ENCODE data around the gene DPM2.
A peak's percentile ranks its signal among the peaks of the same experiment; 100 is the strongest.

DPM2 gene

DNA sequence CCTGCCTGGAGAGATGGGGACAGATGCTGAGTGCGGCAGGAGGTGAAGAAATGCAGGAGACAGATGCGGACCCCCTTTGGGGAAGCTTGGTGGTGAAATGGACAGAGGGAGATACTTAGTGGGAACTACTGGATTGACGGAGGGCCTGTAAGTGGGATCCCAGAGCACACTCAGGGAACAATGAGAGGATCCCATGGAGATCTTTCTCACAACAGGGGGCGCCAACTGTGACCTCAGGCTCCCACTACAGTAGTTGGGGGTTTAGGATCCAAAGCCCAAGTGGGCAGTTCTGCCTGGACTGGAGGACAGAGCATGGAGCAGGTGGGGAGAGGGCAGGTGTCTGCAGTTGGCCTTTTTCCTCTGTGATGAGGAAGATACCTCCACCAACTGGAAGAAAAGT, 3.4 kb downstream of the DPM2 start:
- no peak for DNase-seq

DNA sequence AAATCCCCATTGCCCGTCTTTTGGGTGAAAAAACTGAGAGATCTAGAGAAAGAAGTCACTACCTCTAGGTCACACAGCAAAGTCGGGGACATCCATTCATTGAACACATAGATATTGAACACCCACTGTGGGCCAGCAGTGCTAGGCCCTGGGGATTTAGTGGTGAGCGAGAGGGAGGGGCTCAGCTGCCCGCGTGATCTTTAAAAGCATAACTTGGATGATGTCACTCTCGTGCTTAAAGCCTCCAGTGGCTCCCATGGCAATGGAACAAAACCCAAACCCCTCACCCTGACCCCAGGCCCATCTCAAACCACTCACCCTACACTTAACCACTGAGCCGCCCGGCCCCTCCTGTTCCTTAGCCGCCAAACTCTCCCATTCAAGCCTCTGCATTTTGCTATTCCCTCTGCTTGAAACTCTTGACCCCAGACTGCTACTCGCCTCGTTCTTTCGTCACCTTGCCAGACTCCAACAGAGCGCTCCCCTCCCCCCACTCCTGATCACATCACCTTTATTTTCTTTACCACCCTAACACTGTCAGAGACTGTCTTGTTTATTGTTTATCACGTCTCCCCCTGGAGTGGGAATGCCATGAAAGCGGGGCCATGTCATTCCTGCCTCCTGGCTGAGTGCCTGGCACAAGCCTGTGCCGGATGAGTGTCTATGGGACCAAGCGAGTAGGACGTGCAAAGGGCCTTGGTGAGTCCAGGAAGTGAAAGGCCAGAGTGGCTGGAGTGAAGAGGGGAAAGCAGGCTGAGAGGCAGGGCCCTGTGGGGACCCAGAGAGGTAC, 6.4 kb downstream of the DPM2 start:
- no peak for DNase-seq

DNA sequence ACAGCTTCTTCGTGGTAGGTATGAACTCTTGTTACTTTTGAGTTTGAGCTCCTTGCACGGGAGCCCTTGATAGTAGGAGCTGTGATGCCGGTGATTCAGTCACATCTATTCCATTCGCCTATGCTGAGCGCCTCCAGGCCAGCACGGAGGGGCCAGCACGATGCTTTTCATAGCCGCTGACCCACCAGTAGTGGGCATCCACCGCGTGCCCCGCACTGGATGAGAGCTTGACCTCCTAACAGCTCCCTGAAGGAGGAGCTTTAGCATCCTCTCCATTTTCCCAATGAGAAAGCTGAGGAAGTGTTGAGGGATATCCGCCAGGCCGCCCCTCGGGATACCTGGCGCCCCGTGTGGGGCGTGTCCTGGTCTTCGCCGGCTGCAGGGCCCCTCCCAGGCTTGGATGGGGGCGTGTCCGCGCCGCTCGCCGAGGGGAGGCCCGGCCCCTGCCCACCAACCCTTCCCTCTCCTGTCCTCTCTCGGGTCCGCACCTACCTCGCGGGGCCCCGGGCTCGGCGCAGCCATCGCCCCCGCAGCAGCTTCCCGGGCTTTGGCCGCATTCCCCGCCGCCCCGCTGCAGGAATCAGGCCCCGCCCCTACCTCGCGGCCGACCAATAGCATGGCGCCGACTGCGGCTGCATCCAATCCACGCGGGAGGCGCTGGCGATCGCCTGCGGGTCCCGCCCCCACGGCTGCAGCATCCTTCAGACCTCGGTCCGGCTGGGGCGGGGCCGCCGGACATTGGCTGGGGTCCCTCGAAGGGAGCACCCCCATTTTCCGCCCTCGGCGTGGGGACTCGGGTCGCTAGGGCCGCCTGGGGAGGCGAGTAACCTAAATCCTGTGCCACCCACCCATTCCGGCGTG, 7.2 kb downstream of the DPM2 start, which contains the start of gene PIP5KL1:
Gene PIP5KL1 (minus strand): TSS at position 547 of the 861 bp plus-strand sequence. CDS start 25 bp downstream, at position 522.
- DNase-seq, result peak; percentile 67

DNA sequence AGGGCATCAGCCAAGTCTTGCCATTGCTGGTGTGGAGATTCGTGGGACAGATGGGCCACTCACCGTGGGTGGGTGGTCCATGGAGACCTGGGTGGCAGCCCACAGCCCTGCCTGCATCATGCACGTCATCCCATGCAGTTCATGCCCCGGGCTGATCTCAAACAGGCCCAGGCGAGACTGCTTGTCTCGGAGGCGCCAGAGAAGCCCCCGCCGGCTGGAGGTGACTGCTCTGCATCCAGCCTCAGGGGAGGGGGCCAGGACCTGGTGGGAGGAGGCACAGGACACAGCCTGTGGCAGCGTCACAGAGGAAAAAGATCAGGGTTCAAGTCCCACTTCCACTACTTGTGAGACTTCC, 8.1 kb downstream of the DPM2 start:
- DNase-seq, result no peak

DNA sequence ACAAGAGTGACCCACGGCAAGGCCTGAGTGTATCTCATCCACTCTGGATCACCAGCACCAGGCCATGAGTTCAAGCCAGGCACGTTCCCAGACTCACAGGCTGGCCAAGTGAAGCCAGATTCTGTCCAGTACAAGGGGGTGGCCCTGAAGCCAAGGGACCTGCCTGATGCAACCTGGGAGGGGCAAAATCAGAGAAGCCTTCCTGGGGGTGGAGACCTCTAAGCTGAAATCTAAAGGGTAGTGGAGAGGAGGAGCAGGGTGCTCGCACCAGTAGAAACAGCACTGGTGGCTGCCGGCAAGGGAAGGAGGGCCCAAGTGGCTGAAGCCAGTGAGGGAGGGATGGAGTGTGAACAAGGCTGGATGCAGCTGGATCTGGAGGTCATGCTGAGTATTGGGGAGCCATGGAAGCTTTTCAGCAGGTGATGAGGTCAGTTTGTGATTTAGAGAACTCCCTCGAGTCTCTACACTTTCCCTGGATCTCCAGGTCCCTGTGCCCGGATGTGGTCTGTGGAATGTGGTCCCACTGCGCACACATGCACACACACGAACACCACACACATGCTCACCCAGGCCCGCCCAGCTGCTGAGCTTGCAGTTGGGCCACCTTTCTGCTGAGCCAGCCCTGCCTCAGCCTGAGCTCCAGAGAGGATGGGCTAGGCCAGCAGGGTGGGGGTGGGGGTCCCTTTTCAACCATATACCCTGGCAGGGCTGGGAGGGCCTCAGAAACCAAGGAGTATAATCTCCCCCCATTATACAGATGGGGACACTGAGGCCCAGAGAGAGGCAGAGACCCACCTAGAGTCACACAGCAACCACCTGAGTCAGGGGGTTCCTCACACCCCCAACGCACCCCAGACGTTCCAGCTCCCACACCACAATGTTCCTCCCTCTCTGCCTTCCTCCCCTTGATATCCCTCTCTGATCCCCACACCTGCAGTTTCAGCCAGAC, 8.7 kb downstream of the DPM2 start:
- DNase-seq, result no peak

DNA sequence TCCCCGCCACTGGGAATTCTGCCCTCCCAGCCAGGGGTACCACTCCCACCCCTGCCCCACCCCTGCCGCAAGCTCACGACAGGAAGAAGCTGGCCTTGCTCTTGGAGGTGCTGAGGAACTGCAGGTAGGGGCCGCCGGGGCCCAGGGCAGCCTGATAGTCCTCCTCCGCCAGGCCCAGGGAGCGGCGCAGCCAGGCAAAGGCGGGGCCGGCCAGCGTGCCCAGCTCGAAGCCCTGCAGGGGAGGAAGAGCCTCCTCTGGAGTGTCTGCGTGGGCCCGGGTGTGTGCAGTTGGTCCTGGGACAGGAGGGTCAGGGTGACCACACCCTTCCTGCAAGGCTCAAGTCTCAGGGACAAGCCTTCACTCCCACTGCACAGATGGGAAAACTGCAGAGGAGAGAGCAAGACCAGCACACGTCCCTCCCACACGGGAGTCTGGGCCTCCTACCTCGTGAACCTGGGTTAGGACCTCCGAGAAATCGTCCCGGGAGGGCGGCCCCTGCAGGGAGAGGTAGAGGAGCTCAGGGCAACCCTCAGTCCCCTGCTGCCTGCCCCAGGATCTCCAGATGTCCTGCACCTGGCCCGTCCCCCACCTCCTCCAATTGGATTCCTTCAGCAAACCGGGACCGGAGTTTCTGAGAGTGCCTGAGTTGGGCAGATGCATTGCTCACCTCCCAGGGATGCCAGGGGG, 9.5 kb downstream of the DPM2 start:
- no peak for DNase-seq

DNA sequence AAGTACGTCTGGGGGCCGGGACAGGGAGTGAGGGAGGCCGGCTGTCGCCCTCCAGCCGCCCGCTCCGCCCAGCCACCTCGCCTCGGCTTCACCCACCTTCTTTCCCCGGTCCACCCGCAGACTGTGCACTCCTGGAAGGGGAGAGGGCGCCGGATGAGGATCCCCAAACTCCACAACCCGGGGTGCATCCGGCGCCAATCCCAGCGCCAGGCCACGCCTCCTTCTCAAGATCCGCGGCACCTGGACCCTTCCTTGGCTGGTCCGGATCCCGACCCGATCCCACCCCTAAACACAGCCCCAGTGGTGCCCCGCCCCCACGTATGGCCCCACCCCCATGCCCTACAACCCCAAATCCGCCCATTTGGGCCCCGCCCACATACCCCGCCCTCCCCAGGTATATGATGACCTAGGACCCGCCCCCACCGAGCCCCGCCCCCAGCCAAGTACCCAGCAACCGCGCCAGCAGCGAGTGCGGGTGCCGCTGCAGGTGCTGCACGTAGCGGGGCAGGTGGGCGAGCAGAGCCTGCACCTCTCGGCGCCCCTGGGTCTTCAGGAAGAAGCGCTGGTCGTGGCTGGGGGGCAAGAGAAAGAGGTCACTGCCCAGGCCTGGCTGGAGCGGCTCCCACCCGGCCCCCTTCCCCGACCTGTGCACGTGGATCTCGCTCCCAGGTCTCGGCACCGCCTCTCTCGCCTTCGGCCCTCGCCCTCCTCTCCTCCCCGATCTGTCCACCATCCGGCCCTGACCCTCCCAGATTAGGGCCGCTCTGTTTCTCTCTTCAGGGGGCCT, 10.3 kb downstream of the DPM2 start:
- peak; percentile 73 for DNase-seq

DNA sequence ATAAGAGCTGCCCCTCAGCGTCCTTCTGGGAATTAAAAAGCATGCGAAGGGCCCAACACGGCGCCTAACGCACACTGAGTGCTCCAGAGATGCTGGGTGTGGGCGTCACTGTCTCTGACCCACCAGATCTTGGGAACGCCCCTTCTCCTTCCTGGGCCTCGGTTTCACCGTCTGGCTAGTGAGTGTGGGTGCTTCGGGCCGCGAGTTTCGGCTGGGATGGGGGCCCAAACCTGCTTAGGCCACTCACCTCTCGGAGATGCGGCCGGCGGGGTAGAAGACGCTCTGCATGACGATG, 10.8 kb downstream of the DPM2 start:
- DNase-seq, result no peak

DNA sequence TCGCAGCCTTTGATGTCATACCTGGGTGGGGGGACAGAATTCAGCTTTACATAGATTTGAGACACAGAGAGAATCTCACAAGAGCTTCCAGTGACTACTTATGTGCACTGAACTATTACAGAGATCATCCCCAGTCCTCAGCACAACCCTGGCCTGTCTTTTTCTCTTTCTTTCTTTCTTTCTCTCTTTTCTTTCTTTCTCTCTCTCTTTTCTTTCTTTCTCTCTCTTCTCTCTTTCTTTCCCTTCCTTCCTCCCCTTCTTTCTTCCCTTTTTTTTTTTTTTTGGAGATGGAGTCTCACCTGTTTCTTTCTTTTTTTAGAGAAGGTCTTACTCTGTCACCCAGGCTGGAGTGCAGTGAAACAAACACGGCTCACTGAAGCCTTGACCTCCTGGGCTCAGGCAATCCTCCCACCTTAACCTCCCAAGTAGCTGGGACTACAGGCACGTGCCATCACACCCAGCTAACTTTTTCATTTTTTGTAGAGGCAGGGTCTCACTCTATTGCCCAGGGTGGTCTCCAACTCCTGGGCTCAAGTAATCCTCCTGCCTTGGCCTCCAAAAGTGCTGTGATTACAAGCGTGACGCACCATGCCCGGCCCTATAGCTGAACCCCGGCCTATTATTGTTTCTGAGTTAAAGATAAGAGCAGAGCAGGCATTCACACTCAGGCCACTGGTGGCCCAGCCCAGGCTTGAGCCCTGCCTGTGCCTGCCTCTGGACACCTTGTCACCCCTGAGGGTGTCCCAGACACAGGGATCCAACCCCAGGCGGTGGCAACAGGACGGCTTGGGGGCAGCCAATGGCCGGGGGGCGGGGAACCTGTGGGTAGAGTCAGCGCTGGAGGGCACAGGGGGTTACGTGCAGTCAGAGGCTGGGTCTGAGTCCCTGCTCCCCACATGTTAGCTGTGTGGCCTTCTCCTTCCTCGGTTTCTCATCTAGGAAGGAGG, 11.4 kb downstream of the DPM2 start:
- DNase-seq, result no peak

DNA sequence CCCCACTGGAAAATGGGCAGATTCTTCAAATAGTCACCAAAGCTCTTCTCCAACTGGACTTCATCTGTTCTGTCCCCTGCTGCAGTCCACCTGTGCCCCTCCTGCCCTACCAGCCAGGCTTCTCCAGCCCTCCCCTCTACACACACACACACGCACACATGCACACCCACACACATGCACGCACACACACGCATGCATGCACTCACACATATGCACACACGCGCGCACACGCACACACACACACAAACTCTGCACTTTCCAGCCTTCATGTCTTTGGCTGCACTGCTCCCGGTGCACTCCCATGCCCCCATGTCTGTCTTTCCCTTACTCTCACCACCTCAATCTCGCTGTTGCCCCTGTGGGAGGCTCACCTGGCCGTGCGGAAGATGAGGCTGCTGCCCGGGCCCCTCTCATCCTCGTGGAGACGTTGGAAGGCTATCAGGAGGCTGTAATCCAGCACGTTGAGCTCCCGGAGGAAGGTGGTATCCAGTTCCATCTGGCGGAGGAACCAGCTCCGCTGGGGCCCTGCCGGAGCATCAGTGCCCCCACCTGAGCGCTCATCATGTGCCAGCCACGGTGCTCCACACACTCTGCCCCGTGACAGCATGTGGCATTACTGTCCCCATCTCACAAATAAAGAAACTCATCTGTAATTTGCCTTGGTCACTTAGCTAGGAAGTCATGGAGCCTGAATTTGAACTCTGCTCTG, 12.8 kb downstream of the DPM2 start:
- no peak for DNase-seq

DNA sequence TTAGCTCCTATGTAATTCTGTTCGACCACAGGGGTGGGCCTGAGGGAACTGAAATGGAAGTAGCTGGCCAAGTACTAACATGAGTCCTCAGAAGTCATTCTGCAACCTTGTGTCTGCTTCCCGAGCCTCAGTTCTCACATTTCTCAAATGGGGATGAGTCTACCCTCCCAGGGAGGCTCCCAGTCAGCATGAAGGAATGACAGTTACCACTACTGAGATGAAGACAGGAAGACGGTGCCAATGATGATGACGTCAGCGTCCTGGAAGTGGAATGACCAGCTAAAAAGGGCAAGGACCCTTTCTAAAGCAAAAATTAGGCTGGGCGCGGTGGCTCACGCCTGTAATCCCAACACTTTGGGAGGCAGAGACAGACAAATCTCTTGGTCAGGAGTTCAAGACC, 13.9 kb downstream of the DPM2 start:
- DNase-seq, result no peak

DNA sequence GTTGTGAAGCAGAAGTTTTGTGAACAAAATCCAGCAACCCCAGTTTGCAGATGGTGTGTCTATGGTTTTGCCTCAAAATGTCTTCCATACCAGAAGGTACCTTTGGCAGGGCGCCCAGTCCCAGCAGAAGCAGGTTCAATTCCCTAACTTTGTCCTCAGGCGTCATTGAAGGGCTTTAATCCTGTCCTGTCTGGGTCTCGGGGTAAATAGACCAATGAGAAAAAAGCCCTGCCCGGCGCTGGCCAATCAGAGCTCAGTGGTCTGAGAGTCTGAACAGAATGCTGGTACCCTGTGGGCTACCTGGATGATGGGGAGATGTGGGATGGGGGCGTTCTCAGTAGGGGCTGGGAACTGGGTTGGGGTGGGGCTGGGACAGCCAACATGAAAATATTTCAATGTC, 14.6 kb downstream of the DPM2 start:
- no peak for DNase-seq

DNA sequence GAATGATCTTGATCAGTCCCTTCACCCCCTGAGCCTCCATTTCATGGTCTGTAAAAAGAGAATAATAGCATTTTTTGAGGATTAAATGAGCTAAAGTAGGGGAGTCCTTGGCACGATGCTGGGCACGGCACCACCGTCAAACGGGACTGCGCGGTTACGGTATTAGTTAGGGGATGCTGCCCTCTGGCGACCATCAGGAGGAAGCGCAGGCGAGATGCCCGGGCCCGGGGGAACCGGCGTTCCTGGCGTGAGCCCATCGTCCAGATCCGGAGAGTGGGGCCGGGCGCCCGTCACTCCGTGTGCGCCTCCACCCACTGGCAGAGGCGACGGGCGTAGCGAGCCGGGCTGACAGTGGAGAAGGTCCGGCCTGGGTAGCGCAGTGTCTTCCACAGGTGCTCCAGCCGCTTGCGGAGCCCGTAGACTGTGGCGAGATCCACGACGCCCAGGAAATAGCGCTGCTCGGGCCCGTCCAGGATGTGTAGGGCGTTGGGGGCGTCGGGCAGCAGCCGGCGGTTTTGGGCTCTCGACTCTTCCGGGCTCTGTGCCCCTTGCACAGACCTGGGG, 16.0 kb downstream of the DPM2 start:
- DNase-seq, result peak; percentile 77

DNA sequence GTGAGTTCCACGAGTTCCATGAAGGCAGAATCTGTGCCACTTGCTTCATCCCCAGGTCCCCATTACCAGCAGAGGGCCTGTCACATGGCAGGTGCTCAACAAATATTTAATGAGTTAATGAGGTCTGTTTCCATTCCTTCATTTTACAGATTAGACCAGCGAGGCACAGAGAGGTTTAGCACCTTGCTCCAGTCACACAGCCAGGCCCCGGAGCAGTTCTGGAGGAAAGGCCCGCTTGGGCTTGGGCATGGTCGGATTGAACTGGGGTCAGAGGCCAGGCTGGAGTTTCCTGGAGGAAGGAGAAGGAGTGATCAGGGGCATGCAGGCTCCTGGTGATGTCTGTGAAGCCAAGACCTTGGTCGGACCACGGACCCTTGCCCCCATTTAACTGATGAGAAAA, 16.9 kb downstream of the DPM2 start:
- no peak for DNase-seq

DNA sequence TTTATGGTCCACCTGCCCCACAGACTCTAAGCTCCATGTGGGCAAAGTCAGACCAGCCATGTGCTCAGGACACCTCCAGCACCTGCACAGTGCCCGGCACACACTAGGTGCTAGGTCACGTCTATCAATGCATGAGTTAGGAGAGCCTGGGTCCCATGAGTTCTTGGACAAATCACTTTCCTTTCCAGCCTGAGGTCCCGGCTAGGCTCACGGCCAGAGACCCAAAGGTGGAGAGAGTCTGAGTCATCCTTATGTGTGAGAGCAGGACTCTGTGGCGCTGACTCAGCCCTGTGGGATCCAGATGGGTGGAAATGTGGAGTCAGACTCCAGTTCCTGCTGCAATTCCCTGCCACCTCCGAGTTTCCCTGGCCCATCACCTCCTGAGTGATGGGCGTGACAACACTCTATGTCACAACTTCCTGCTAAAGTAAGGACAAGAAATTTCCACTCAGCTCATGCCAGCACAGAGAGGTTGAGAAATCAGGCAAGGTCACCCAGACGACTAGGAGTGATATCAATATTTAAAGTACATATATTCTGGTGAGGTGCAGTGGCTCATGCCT, 18.3 kb downstream of the DPM2 start:
- DNase-seq, result no peak

DNA sequence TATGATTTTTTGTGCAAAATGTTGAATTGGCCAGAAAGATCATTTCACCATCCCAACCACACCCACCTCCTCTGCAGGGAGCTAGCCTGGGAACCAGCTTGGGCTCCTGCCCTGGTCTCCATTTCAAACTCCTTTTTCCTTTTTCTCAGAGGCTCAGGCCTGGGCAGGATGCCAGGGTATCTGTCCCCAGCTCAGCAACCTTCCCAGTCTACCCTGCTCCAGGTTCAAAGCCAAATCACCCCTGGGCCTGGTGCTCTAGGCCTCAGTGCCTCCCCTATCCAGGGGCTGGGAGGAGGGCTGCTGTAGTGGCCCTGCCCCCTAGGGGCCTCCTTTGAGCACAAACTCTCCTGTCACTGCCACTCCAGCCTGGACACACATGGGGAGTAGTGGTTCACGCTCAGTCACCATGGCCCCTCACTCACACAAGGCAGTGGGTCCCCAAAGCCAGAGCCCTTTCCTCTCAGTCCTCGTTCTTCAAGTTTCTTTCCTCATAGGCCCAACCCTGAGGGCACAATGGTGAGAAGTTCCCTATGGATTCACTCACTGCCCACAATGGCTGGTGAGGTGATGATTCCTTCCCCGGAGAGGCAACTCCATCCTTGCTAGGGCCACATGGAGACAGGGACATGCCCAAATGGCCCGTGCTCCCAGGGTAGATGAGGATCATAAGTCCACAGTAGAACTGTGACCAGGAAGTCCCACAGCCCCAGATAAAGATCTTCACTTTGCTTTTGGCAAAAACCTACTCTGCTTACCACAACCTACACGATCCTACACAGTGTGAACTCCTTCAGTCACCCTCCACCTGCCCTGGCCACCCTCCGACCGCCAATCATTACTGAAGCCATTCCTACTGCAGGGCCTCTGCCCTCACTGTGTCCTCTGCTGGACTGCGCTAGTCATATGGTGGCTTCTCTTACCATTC, 19.2 kb downstream of the DPM2 start:
- no peak for DNase-seq

DNA sequence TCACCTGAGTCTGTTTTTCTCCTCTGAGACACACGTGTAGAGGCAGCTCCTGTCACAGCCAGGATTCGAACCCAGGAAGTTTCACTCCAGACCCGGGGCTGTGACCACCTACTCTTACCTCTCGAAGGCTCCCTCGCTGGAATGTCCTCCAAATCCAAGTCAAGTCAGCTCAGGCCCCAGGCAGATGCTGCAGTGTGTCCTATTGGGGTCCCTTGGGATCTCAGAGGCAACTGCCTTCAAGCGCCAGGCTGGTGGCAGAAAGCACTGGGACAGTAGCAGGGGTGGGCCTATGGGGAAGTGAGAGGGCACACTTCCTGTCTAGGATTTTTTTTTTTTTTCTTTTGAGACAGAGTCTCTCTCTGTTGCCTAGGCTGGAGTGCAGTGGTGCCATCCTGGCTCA, 20.1 kb downstream of the DPM2 start:
- DNase-seq, result no peak

Measured in stimulated activated CD4-positive, alpha-beta T cell treated with anti-CD3 and anti-CD28 coated beads, Interleukin-12 subunit alpha, Interleukin-12 subunit beta, amount 100 ng/mL, for 4 hours (primary cell).